AG09309 (cell line): ENCODE results near the gene TMEM266.
"Not testable (repeated sequence)": the region's sequence is repeated elsewhere in the genome, so short reads cannot be mapped to it uniquely, and the experiment has no call there.

ENCODE experiments used
- DNase-seq: peaks from one replicate; pipeline ENCODE4 v3.0.0-alpha.2; 2010; ENCODE audit warnings: low read depth
- H3K4me3 ChIP-seq: 2 replicates; pipeline ENCODE4 v1.5.1; 2011; ENCODE audit warnings: mild to moderate bottlenecking, low read depth, low read length, moderate library complexity; ENCODE audit not compliant: control insufficient read depth
- CTCF ChIP-seq: IDR thresholded peaks from 2 replicates; pipeline ENCODE4 v1.5.1; 2011; ENCODE audit warnings: mild to moderate bottlenecking, low read depth, low read length, inconsistent platforms; ENCODE audit not compliant: insufficient read depth, control insufficient read depth; ENCODE audit errors: missing control alignments

The TMEM266 gene

GRCh38 chr15:76033438-76033837 lies 26.3 kb upstream of the TMEM266 start:
- no peak for DNase-seq
- H3K4me3 ChIP-seq = no peak overlapping the region
- TF ChIP-seq CTCF = no peak

- H3K4me3 ChIP-seq = no peak overlapping the region
- no peak for DNase-seq
- no peak for TF ChIP-seq CTCF
Measured at GRCh38 chr15:76034111-76034510, 25.7 kb upstream of the TMEM266 start.

- DNase-seq = no peak
- no peak overlapping the region for H3K4me3 ChIP-seq
- no peak for TF ChIP-seq CTCF
Measured at GRCh38 chr15:76035593-76035992, 24.2 kb upstream of the TMEM266 start.

- no peak for TF ChIP-seq CTCF
- no peak for DNase-seq
- H3K4me3 ChIP-seq = no peak overlapping the region
Measured at GRCh38 chr15:76038512-76038911, 21.3 kb upstream of the TMEM266 start.

- not testable (repeated sequence) for H3K4me3 ChIP-seq, DNase-seq
Measured at GRCh38 chr15:76054201-76054600, 5.6 kb upstream of the TMEM266 start.

GRCh38 chr15:76056931-76057330 lies 2.9 kb upstream of the TMEM266 start:
- TF ChIP-seq CTCF = no peak
- H3K4me3 ChIP-seq = no peak overlapping the region

GRCh38 chr15:76057332-76058000 lies 2.3 kb upstream of the TMEM266 start:
- peak; percentile 1 for DNase-seq
- peak; percentile 66 for TF ChIP-seq CTCF
- no peak overlapping the region for H3K4me3 ChIP-seq

More at GRCh38 chr15:76056931-76057330, 2.9 kb upstream of the TMEM266 start:
- no peak for DNase-seq
